HepG2 (cell line): Measurements from ENCODE around the gene FSTL1. TPM values are rescaled to one million over a fixed set of nuclear protein-coding genes. Genes with fewer than 3 reads are reported as not detected.

Source experiments
- ATAC-seq: fragments of 200-7000 bp; cut with Tn5 transposase; 3 replicates; pipeline ENCODE4 v1.9.1; 2020; ENCODE audit warnings: mild to moderate bottlenecking, moderate library complexity
- BruUV-seq: library from RNA; stranded (reverse); fragments of 400-500 nt; replicated peaks from 2 replicates; lab custom pipeline; 2021; lab: Mats Ljungman, UMichigan
- CTCF ChIA-PET: fragments of 300-600 bp; formaldehyde crosslinking; extraction: SDS; loops from one replicate; lab custom pipeline; 2021; ENCODE audit warnings: low total read pairs, inconsistent platforms, low intra/inter-chr PET ratio; lab: Yijun Ruan, JAX
- POLR2A ChIA-PET: fragments of 350-600 bp; sonication (Branson Sonifier 250); formaldehyde crosslinking; loops from one replicate; lab custom pipeline; 2020; ENCODE audit warnings: antibody characterized with exemption, inconsistent platforms; lab: Yijun Ruan, JAX
- DNase-seq: peaks from one replicate; pipeline ENCODE4 v3.0.0-alpha.2; 2015; ENCODE audit warnings: low spot score
- FAIRE-seq: peaks from 3 replicates; lab custom pipeline; 2011; peaks lifted over from hg19 to GRCh38; lab: Jason Lieb, UNC
- H2AFZ ChIP-seq: one replicate; pipeline ENCODE4 v1.6.1; 2011; ENCODE audit warnings: low read length, inconsistent platforms
- H3K27ac ChIP-seq: fragments of 300-600 bp; 3 replicates; pipeline ENCODE4 v1.8.0; 2011; ENCODE audit warnings: mixed run types, mild to moderate bottlenecking, mixed read lengths, low read length, inconsistent platforms; ENCODE audit not compliant: insufficient read depth; ENCODE audit errors: extremely low read length
- H3K27me3 ChIP-seq, 2 experiments: fragments of 200-600 bp in 1 of 2; 2 replicates in 1 of 2; 3 replicates in 1 of 2; pipeline versions ENCODE4 v1.6.0 to v1.8.0; 2011; ENCODE audit warnings: low read length in 2 of 2, mild to moderate bottlenecking in 2 of 2, moderate library complexity in 2 of 2, inconsistent platforms in 1 of 2; ENCODE audit not compliant: insufficient read depth in 2 of 2, control insufficient read depth in 1 of 2
- H3K36me3 ChIP-seq, 2 experiments: fragments of 200-600 bp in 1 of 2; replicated peaks in 1 of 2; 2 replicates in 1 of 2; 3 replicates in 1 of 2; pipeline versions ENCODE4 v1.5.1 to v1.8.0; 2011; ENCODE audit warnings: low read length in 2 of 2, inconsistent platforms in 1 of 2; ENCODE audit not compliant: insufficient read depth in 2 of 2, control insufficient read depth in 1 of 2
- H3K4me1 ChIP-seq: 2 replicates; pipeline ENCODE4 v1.5.1; 2012; ENCODE audit warnings: low read length, inconsistent platforms; ENCODE audit not compliant: insufficient read depth
- H3K4me2 ChIP-seq: 2 replicates; pipeline ENCODE4 v1.6.0; 2011; ENCODE audit warnings: low read depth, low read length, inconsistent platforms
- H3K4me3 ChIP-seq, 3 experiments: fragments of 200-600 bp in 1 of 3; sonication (generic), shearing (Covaris generic) in 1 of 3; replicated peaks in 1 of 3; 2 replicates each; pipeline ENCODE4 v1.5.1; 2011 to 2016; ENCODE audit warnings: low read length in 3 of 3, inconsistent platforms in 2 of 3, low read depth in 2 of 3, mild to moderate bottlenecking in 2 of 3, control low read depth in 1 of 3, mixed read lengths in 1 of 3; ENCODE audit not compliant: insufficient read depth in 1 of 3
- H3K79me2 ChIP-seq: one replicate; pipeline ENCODE4 v1.6.1; 2011; ENCODE audit warnings: low read length, inconsistent platforms; ENCODE audit not compliant: insufficient read depth
- H3K9ac ChIP-seq: 2 replicates; pipeline ENCODE4 v1.6.0; 2011; ENCODE audit warnings: mild to moderate bottlenecking, low read depth, low read length, inconsistent platforms; ENCODE audit not compliant: insufficient read depth
- H3K9me3 ChIP-seq: 2 replicates; pipeline ENCODE4 v1.5.1; 2012; ENCODE audit warnings: mild to moderate bottlenecking, low read length
- H4K20me1 ChIP-seq: 2 replicates; pipeline ENCODE4 v1.6.0; 2011; ENCODE audit warnings: inconsistent platforms, mild to moderate bottlenecking, low read length, moderate library complexity; ENCODE audit not compliant: insufficient read depth
- AHDC1 ChIP-seq: sonication (generic); formaldehyde crosslinking; IDR thresholded peaks from 2 replicates; pipeline ENCODE4 v1.5.1; 2020; ENCODE audit warnings: mild to moderate bottlenecking, missing genetic modification reagents, borderline replicate concordance
- KLF11 ChIP-seq: IDR thresholded peaks from 2 replicates; pipeline ENCODE4 v1.6.1; 2016; ENCODE audit warnings: missing compliant biosample characterization
- MXD1 ChIP-seq: sonication (generic); formaldehyde crosslinking; IDR thresholded peaks from 2 replicates; pipeline ENCODE4 v1.4.0; 2020; ENCODE audit warnings: mild to moderate bottlenecking, missing genetic modification reagents
- SALL2 ChIP-seq: sonication (generic); formaldehyde crosslinking; IDR thresholded peaks from 2 replicates; pipeline ENCODE4 v1.8.1; 2023; ENCODE audit warnings: mild to moderate bottlenecking, missing genetic modification reagents, inconsistent platforms
- ZNF574 ChIP-seq: sonication (generic); formaldehyde crosslinking; IDR thresholded peaks from 2 replicates; pipeline ENCODE4 v1.4.0; 2020; ENCODE audit warnings: missing genetic modification reagents
- WGBS: methylation state at CpG from one replicate; pipeline ENCODE4 v1.1.6; 2017; ENCODE audit warnings: low lambda C conversion rate; 5-methylcytosine and 5-hydroxymethylcytosine counted together
- in situ Hi-C: cut with HindIII; loops from 2 replicates; pipeline ENCODE4 v1.10.0; 2017; ENCODE audit warnings: low pct_unique_long_range_greater_than_20kb; ENCODE audit not compliant: extremely low pct_ligation_motif_present
- intact Hi-C: fragments of 100-400 bp; cut with micrococcal nuclease; formaldehyde crosslinking; loops from one replicate; pipeline ENCODE4 v1.10.0; 2022; ENCODE audit not compliant: unreplicated experiment
- polyA plus RNA-seq, 8 experiments: library from polyadenylated mRNA; depleted of rRNA in 3 of 8; stranded (reverse) in 7 of 8; unstranded in 1 of 8; fragments of >200 nt; fragmentation: Illumina TruSeq in 4 of 8; extraction: Trizol in 4 of 8; gene quantifications; 2 replicates each; pipeline versions ENCODE4 v1.2.1 to v1.2.3, GENCODE V29; 2011 to 2016; ENCODE audit warnings: low read depth in 4 of 8, missing spikeins in 1 of 8, mixed read lengths in 1 of 8; ENCODE audit not compliant: insufficient read depth in 1 of 8
- total RNA-seq, 5 experiments: library from RNA; depleted of rRNA; stranded (reverse); fragments of >200 nt; fragmentation: Illumina TruSeq; extraction: Trizol; gene quantifications; 2 replicates each; pipeline ENCODE4 v1.2.3, GENCODE V29; 2016; ENCODE audit warnings: low read depth in 1 of 5

Gene FSTL1
- total and polyA plus RNA-seq, 2 of the 13 experiments (the other 11 are each of a cell fraction or from before 2014, with no cell fraction given) = 0.07 to 0.29 TPM

GRCh38 chr3:120475722-120476377 is 25.1 kb upstream of the FSTL1 start (continued):
- TF ChIP-seq KLF11 (CRISPR knock-in tag) (no peak), ZNF574 (CRISPR knock-in tag) (no peak), SALL2 (CRISPR knock-in tag) (no peak)
- TF ChIP-seq, all 625 proteins: peak for 0

GRCh38 chr3:120473896-120474675 is 23.3 kb upstream of the FSTL1 start:
- Histone ChIP-seq H2AFZ (no peak overlapping the region), H3K9ac (no peak overlapping the region), H4K20me1 (no peaks in the 10 kb centered on the region), H3K9me3 (no peaks in the 10 kb centered on the region), H3K4me3 (no peak overlapping the region), H3K36me3 (no peaks in the 10 kb centered on the region), H3K79me2 (no peaks in the 10 kb centered on the region), H3K4me1 (no peaks in the 10 kb centered on the region), H3K27me3 (peaks cover 1 to 11% of the 10 kb centered on the region in 2 experiments; a peak in 3 of 5 replicates), H3K27ac (no peak overlapping the region), H3K4me2 (no peak overlapping the region)
- 16% methylated on average over 3 of the region's 3 CpGs for WGBS
- TF ChIP-seq MXD1 = no peak
- TF ChIP-seq AHDC1 (CRISPR knock-in tag) = no peak
- intact Hi-C loops (no loop called here), in situ Hi-C loops (no loop called here)
- DNase-seq = no peak
- ChIA-PET POLR2A (no interaction called here), CTCF (no interaction called here)
- BruUV-seq = no TSS peak
- FAIRE-seq = no peak
- ATAC-seq = no peak
